AG09319 (cell line): ENCODE measurements around the gene FANCD2OS.

Source experiments
- DNase-seq: peaks from one replicate; pipeline ENCODE4 v3.0.0-alpha.2; 2010; ENCODE audit warnings: low read depth; ENCODE audit errors: extremely low read depth
- CTCF ChIP-seq: IDR thresholded peaks from 2 replicates; pipeline ENCODE4 v1.5.1; 2011; ENCODE audit warnings: low read depth, mild to moderate bottlenecking, inconsistent platforms, low read length, moderate library complexity

FANCD2OS gene

GRCh38 chr3:10055097-10055496 is 53.0 kb downstream of the FANCD2OS start:
- TF ChIP-seq CTCF: no peak

More at GRCh38 chr3:10055097-10055496, 53.0 kb downstream of the FANCD2OS start:
- DNase-seq: no peak
